Left hindlimb (tissue), 1 donor: ENCODE data around the gene SIGLEC8.
"Not testable (repeated sequence)": the region's sequence is repeated elsewhere in the genome, so short reads cannot be mapped to it uniquely, and the experiment has no call there.

ENCODE experiments used
- DNase-seq: peaks from one replicate; pipeline ENCODE4 v3.0.0-alpha.2; 2018

Gene SIGLEC8

GRCh38 chr19:51441410-51442390 lies 16.6 kb downstream of the SIGLEC8 start:
- DNase-seq, result no peak

- no peak for DNase-seq
These were observed 17.3 kb downstream of the SIGLEC8 start for GRCh38 chr19:51440846-51441409.

- no peak for DNase-seq
These were observed 18.2 kb downstream of the SIGLEC8 start for GRCh38 chr19:51440052-51440451.

- DNase-seq, result no peak
These were observed 19.2 kb downstream of the SIGLEC8 start for GRCh38 chr19:51439021-51439465.

- no peak for DNase-seq
These were observed 23.8 kb downstream of the SIGLEC8 start for GRCh38 chr19:51434456-51434855.

GRCh38 chr19:51433043-51433442 lies 25.2 kb downstream of the SIGLEC8 start:
- DNase-seq, result no peak

- no peak for DNase-seq
These were observed 27.1 kb downstream of the SIGLEC8 start for GRCh38 chr19:51431124-51431523.

GRCh38 chr19:51430221-51430620 lies 28.0 kb downstream of the SIGLEC8 start:
- DNase-seq, result no peak

GRCh38 chr19:51427201-51427600 lies 31.1 kb downstream of the SIGLEC8 start:
- DNase-seq, result no peak

GRCh38 chr19:51422053-51422448 lies 36.2 kb downstream of the SIGLEC8 start:
- peak; percentile 73 for DNase-seq

- no peak for DNase-seq
These were observed 36.8 kb downstream of the SIGLEC8 start for GRCh38 chr19:51421229-51422052.

GRCh38 chr19:51420511-51420910 lies 37.7 kb downstream of the SIGLEC8 start:
- not testable (repeated sequence) for DNase-seq

- no peak for DNase-seq
These were observed 39.5 kb downstream of the SIGLEC8 start for GRCh38 chr19:51418707-51419106.

GRCh38 chr19:51417810-51418157 lies 40.5 kb downstream of the SIGLEC8 start:
- DNase-seq, result no peak

GRCh38 chr19:51417107-51417809 lies 41.0 kb downstream of the SIGLEC8 start, which contains the start of gene SIGLEC10:
SIGLEC10 (minus strand) TSS chr19:51417642; CDS start chr19:51417581, 61 bp downstream.
- DNase-seq, result no peak

GRCh38 chr19:51416422-51416821 lies 41.8 kb downstream of the SIGLEC8 start:
- not testable (repeated sequence) for DNase-seq

GRCh38 chr19:51415187-51415586 lies 43.1 kb downstream of the SIGLEC8 start:
- DNase-seq, result no peak

GRCh38 chr19:51410950-51411748 lies 47.1 kb downstream of the SIGLEC8 start:
- DNase-seq, result no peak

GRCh38 chr19:51407511-51408131 lies 50.6 kb downstream of the SIGLEC8 start:
- no peak for DNase-seq

GRCh38 chr19:51402117-51402516 lies 56.1 kb downstream of the SIGLEC8 start:
- no peak for DNase-seq
